Activated naive CD4-positive, alpha-beta T cell treated with anti-CD3 and anti-CD28 coated beads, Interleukin-2, amount 50 U/mL, for 16 hours (primary cell): Measurements from ENCODE around the gene SLCO1B1.

Experiments
- DNase-seq: peaks from one replicate; pipeline ENCODE4 v3.0.0-alpha.2; 2020

Gene SLCO1B1

DNA sequence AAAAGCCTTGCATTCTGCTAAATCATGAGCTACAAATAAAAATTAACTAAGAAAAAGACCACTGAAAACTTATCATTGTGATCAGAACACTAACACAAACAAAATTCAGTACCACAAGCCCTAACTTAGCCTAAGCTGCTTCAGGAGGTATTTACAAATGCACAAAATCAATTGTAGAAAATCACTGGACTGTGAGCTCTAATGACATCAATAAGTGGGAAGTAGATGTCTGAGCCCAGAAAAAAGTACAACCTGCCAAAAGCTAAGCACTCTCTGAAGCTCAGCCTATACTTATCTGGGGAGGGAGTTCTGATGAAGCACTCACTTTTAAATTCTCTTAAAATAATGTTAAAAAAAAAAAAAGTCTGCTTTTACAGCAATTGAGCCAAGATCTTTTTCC is 92.9 kb downstream of the SLCO1B1 start:
- DNase-seq, result no peak

GRCh38 chr12:21234395-21234794 is 103.4 kb downstream of the SLCO1B1 start:
- no peak for DNase-seq

GRCh38 chr12:21239866-21240265 is 108.9 kb downstream of the SLCO1B1 start:
- no peak for DNase-seq

GRCh38 chr12:21248679-21249078 is 117.7 kb downstream of the SLCO1B1 start:
- no peak for DNase-seq

DNA sequence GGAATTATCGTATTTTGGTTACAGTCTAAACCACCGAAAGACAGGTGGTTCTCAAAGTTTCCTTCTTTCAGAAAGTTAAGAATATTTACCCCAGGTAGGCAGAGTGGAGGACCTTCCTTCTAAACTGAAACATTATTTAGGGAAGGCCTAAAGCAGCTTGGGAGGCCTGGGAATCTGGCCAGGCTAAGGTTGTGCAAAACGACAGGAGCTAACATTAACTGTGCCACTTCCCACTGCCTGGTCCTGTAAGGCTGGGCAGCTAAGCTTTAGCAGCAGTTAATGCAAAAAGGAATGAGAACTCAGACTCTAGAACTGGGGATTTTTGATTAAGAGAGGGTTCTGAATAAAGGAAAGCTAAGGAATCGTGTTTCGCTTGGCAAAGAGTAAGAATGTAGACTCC is 121.1 kb downstream of the SLCO1B1 start:
- no peak for DNase-seq

GRCh38 chr12:21257172-21257571 is 126.2 kb downstream of the SLCO1B1 start:
- no peak for DNase-seq

- DNase-seq, result no peak
Measured at GRCh38 chr12:21264232-21264631, 133.2 kb downstream of the SLCO1B1 start.

DNA sequence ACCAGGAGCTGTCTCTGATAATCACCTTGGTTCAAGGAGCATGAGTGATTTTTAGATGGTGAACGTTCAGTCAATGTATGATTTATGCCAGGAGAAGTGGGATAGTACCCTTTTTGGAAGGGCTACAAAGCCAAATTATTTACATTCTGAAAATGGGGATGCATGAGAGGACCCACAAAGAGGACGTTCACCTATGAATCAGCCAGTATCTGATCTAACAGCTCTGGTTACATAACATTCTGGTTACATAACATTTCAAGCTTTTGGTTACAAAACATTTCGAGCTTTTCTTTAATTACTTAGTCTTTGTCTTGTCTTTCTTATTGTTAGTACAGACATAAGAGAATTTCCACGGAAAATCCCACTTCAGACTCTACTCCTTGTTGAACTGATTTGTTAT is 134.9 kb downstream of the SLCO1B1 start:
- DNase-seq, result no peak

GRCh38 chr12:21276826-21277225 is 145.8 kb downstream of the SLCO1B1 start:
- no peak for DNase-seq
